Testis (tissue), 3 donors: ENCODE data around the gene SH3GL3. TPM values are rescaled to one million over a fixed set of nuclear protein-coding genes. Genes with fewer than 3 reads are reported as not detected.

Source experiments
- DNase-seq: peaks from one replicate; pipeline ENCODE4 v3.0.0-alpha.2; 2019
- H3K27ac ChIP-seq, 2 donors: fragments of 200-600 bp; sonication (generic); one replicate each; pipeline ENCODE4 v1.5.1; 2019
- H3K27me3 ChIP-seq: fragments of 200-600 bp; sonication (generic); one replicate; pipeline ENCODE4 v1.5.1; 2019
- H3K36me3 ChIP-seq: fragments of 200-600 bp; sonication (generic); one replicate; pipeline ENCODE4 v1.5.1; 2017; ENCODE audit warnings: low read depth; ENCODE audit errors: missing control alignments
- H3K4me1 ChIP-seq: fragments of 200-600 bp; sonication (generic); one replicate; pipeline ENCODE4 v1.5.1; 2019
- H3K4me3 ChIP-seq, 2 donors: fragments of 200-600 bp; sonication (generic); one replicate each; pipeline ENCODE4 v1.5.1; 2017 to 2019
- H3K9me3 ChIP-seq: fragments of 200-600 bp; sonication (generic); one replicate; pipeline ENCODE4 v1.5.1; 2017
- CTCF ChIP-seq, 3 experiments: fragments of 450-650 bp in 2 of 3; fragments of 200-600 bp in 1 of 3; sonication (generic) in 1 of 3; IDR thresholded peaks; one replicate each; pipeline ENCODE4 v1.5.1; 2016 to 2019; ENCODE audit warnings: antibody characterized with exemption in 3 of 3, mild to moderate bottlenecking in 2 of 3, moderate library complexity in 1 of 3
- POLR2A ChIP-seq: fragments of 450-650 bp; IDR thresholded peaks from one replicate; pipeline ENCODE4 v1.6.1; 2017; ENCODE audit warnings: antibody characterized with exemption, mild to moderate bottlenecking, moderate library complexity
- WGBS, 2 donors: methylation state at CpG; one replicate each; pipeline ENCODE4 v1.1.5; 2018; 5-methylcytosine and 5-hydroxymethylcytosine counted together
- intact Hi-C: fragments of 100-400 bp; cut with DNase I; formaldehyde crosslinking; loops from one replicate; pipeline ENCODE4 v1.15.1; 2023; ENCODE audit warnings: low total_unique reads
- polyA plus RNA-seq: library from polyadenylated mRNA; stranded (reverse); fragments of 350-450 nt; fragmentation: Illumina TruSeq; extraction: RNeasy Lipid Tissue Mini Kit (QIAGEN cat#74804); gene quantifications from one replicate; pipeline ENCODE4 v1.2.3, GENCODE V29; 2014; ENCODE audit warnings: low read depth, low replicate concordance; ENCODE audit not compliant: insufficient read depth
- total RNA-seq, 2 donors: library from RNA; depleted of rRNA; stranded (reverse); fragments of >200 nt; gene quantifications; one replicate each; pipeline ENCODE4 v1.2.3, GENCODE V29; 2016

SH3GL3 gene
- total and polyA plus RNA-seq, 3 donors from 2014 or later, result 36.3 to 135 (median 112) TPM

DNA sequence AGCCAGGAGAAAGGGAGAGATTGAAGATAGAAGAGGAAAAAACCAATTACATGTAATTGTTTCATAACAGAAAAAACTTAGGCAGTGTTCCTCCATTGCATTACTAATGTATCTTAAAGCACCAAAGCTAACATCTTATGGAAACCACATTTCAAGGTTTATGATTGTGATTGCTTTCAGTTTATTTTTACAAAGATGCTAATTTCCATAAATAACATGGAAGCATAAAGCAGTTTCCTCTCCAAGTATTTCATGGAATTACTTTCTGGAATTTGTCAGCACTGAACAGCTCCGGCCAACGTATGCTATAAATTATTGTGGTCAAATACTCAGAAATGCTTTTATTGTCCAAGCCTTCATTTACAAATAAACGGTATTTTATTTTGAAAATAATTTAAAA lies 218.3 kb downstream of the SH3GL3 start:
- WGBS, 2 donors, result 53 to 63% methylated on average over 3 of the region's 3 CpGs
- Histone ChIP-seq H3K9me3 (no peaks in the 10 kb centered on the region), H3K4me1 (no peaks in the 10 kb centered on the region), H3K36me3 (no peaks in the 10 kb centered on the region), H3K4me3 (no peak overlapping the region), H3K27ac (no peak overlapping the region), H3K27me3 (no peaks in the 10 kb centered on the region)
- DNase-seq, result no peak
- no peak for TF ChIP-seq CTCF (IDR thresholded peaks at IDR 0.05)
- TF ChIP-seq POLR2A, result no peak
- intact Hi-C loops, result no loop called here

Other genes with a start within 250 kb of the SH3GL3 start
- gene HDGFL3, start 239.5 kb upstream of the SH3GL3 start, total RNA-seq, result 10 to 100 TPM; 87.1 to 94.6 TPM
- 130 TPM for gene HDGFL3, start 239.5 kb upstream of the SH3GL3 start, polyA plus RNA-seq
- gene BNC1, start 162.7 kb upstream of the SH3GL3 start, total RNA-seq, result 10 to 100 TPM; 26.2 to 32.7 TPM
- gene BNC1, start 162.7 kb upstream of the SH3GL3 start, polyA plus RNA-seq, result 75.4 TPM
- 10 to 100 TPM in 1 of 2 donors, 1 to 10 TPM in 1; 9.4 to 16.4 TPM for gene ADAMTSL3, start 206.8 kb downstream of the SH3GL3 start, total RNA-seq
- 8.6 TPM for gene ADAMTSL3, start 206.8 kb downstream of the SH3GL3 start, polyA plus RNA-seq